GM18507 (cell line): ENCODE data around the gene UFSP1.
A peak's percentile ranks its signal among the peaks of the same experiment; 100 is the strongest.

Source experiments
- DNase-seq: peaks from one replicate; pipeline ENCODE4 v3.0.0; 2011; ENCODE audit warnings: low read depth; ENCODE audit not compliant: insufficient read length; ENCODE audit errors: extremely low spot score
- FAIRE-seq: peaks from 2 replicates; lab custom pipeline; 2011; peaks lifted over from hg19 to GRCh38; lab: Jason Lieb, UNC

Gene UFSP1

GRCh38 chr7:100885440-100886141, 3.9 kb downstream of the UFSP1 start:
- FAIRE-seq, result no peak
- DNase-seq, result no peak

GRCh38 chr7:100884736-100885439, 4.6 kb downstream of the UFSP1 start:
- DNase-seq (no peak), FAIRE-seq (no peak)

- FAIRE-seq (no peak), DNase-seq (no peak)
Observed at GRCh38 chr7:100882785-100883526, 6.6 kb downstream of the UFSP1 start.

DNA sequence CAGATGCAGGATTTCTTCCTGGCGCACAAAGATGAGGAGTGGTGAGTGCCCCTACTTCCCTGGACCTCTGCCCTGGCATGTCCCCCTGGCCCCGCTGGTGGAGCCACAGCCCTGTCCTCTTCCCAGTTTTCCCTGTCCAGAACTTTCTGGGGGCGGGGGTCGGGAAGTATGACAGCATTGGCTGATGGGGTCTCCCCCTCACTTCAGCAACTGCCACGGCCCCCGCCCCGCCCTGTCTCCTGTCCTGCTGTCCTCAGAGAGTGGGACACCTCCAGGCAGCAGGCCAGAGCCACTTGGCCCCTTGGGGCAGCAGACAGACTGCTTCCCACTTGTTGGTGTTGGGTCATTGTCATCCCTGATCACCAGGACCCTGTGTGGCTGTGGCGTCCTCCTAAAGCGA, 7.3 kb downstream of the UFSP1 start:
- no peak for DNase-seq

DNA sequence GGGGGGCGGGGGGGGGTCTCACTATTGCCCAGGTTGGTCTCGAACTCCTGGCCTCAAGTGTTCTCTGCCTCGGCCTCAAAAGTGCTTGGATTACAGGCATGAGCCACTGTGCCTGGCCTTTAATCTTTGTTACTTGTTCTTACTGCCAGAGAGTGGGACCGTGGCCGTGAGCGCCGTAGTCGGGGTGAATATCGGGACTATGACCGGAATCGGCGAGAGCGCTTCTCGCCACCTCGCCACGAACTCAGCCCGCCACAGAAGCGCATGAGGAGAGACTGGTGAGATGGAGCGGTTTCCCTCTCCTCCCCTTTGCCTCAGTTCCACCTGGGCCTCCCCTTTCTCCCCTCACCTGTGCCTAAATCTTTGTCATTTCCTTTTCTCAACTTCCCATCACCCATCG, 8.4 kb downstream of the UFSP1 start:
- no peak for FAIRE-seq
- DNase-seq, result no peak

More for the DNA sequence above, 7.3 kb downstream of the UFSP1 start:
- no peak for FAIRE-seq

GRCh38 chr7:100880645-100881044, 8.9 kb downstream of the UFSP1 start:
- FAIRE-seq, result no peak
- DNase-seq, result no peak

GRCh38 chr7:100879685-100880261, 9.7 kb downstream of the UFSP1 start:
- DNase-seq, result no peak
- no peak for FAIRE-seq

- FAIRE-seq, result no peak
- no peak for DNase-seq
Observed at GRCh38 chr7:100878685-100879084, 10.8 kb downstream of the UFSP1 start.

DNA sequence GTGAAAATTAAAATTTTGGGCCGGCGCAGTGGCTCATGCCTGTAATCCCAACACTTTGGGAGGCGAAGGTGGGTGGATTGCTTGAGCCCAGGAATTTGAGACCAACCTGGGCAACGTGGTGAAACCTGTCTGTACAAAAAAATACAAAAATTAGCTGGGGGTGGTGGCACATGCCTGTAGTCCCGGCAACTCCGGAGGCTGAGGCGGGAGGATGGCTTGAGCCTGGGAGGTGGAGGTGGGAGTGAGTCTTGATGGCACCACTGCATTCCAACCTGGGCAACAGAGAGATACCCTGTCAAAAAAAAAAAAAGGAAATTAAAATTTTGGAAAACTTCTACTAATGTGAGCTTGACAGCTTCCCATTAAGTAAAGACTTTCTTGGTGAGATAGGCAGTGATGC, 11.5 kb downstream of the UFSP1 start:
- DNase-seq (no peak), FAIRE-seq (no peak)

DNA sequence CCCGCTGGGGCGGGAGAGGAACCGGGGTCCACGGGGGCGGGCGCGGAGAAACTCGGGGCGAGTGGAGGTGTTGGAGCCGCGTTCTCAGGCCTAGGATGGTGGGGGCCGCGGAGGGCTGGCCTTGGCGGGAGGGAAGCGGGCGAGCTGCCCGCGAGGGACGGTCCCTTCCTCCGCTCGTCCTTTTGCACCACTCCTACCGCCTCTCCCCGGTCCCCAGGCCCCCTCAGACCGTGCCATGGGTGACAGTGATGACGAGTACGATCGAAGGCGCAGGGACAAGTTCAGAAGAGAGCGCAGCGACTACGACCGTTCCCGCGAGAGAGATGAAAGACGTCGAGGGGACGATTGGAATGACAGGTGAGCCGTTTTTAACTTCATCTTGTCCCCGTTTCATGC, 14.2 kb downstream of the UFSP1 start:
- no peak for DNase-seq
- FAIRE-seq, result peak; percentile 61

- peak; percentile 99 for DNase-seq
- peak; percentile 99 for FAIRE-seq
Observed at GRCh38 chr7:100874577-100875355, 14.7 kb downstream of the UFSP1 start, which contains the start of gene SRRT. TSS of gene SRRT (plus strand) at chr7:100875103. CDS start at chr7:100875591, 488 bp downstream.

GRCh38 chr7:100874300-100874576, 15.3 kb downstream of the UFSP1 start:
- no peak for DNase-seq
- FAIRE-seq, result no peak

- FAIRE-seq, result peak; percentile 9
Observed at GRCh38 chr7:100873599-100874299, 15.8 kb downstream of the UFSP1 start.

GRCh38 chr7:100867776-100868485, 21.6 kb downstream of the UFSP1 start:
- DNase-seq (no peak), FAIRE-seq (no peak)

More at GRCh38 chr7:100873599-100874299, 15.8 kb downstream of the UFSP1 start:
- no peak for DNase-seq

DNA sequence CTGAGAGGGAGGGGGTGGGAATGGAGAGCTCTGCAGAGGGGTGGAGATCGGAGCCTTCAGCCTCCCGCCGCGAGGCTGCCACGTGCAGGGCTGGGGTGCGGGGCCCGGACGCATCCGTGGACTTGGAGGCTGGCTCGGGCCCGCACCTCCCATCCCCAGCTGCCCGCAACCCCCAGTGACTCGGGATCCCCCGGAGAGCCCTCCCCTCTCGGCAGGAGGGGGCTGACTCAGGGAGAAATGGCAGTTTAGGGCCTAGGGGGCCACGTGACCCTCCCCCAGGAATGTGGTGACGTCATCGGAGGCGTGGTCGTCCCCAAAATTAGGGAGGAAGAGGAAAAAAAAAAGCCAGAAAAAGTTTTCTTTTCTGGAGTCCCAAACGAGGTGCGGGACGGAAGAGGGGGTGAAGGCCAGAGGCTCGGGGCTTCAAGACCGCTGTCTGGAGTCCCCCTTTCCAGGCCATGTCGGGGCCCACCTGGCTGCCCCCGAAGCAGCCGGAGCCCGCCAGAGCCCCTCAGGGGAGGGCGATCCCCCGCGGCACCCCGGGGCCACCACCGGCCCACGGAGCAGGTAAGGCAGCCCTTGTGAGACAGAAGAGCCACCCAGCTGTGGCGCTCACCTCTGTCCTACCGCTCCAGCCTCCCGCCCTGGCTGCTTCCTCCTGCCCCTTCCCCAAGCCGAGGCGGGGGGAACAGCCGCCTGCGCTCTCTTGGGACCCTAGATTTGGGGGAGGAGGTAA, 22.3 kb downstream of the UFSP1 start, which contains the start of gene TRIP6:
TRIP6 (plus strand) TSS at position 348 of the 736 bp plus-strand sequence; CDS start at position 459, 111 bp downstream.
- peak; percentile 38 for FAIRE-seq
- DNase-seq, result no peak

DNA sequence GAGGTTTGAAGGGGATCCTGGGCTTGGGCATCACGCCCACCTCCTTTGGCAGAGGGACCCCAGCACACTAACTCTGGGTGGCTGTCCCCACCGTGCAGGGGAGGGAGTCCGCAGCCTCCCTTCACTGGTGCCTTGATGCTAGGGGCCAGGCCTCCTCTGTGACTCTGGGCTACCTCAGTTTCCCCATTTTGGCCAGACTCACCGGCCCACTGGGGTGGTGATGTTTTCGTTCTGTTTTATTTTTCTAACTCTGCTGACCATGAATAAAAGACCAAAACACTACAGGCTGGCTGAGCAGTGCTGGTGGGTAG, 22.8 kb downstream of the UFSP1 start:
- FAIRE-seq (no peak), DNase-seq (no peak)

DNA sequence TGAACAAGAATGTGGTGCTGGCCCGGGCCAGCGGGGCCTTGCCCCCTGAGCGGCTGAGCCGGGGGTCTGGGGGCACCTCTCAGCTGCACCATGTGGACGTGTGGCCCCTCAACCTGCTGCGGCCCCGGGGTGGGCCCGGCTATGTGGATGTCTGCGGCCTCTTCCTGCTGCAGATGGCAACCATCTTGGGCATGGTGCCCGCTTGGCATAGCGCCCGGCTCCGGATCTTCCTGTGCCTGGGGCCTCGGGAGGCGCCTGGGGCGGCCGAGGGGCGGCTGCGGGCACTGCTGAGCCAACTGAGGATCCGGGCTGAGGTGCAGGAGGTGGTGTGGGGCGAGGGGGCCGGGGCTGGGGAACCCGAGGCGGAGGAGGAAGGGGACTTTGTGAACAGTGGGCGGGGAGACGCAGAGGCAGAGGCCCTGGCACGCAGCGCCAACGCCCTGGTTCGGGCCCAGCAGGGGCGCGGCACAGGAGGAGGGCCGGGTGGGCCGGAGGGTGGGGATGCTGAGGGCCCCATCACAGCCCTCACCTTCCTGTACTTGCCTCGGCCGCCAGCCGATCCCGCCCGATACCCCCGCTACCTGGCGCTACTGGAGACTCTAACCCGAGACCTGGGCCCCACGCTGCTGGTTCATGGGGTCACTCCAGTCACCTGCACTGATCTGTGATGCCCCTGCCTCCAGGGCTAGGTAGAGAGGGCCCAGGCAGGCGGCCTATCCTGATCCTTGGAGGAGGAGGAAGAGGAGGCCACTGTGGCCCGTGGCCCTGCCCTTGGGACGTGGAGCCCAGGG, 23.4 kb downstream of the UFSP1 start:
- no peak for FAIRE-seq
- no peak for DNase-seq
